Measurements from ENCODE around the gene YAP1.

YAP1 gene

GRCh38 chr11:102097186-102097585, 13.1 kb upstream of the YAP1 start:
- Histone ChIP-seq H3K9me3 (no peaks in the 10 kb centered on the region), H3K27ac (no peak overlapping the region), H3K4me3 (no peak overlapping the region), H3K27me3 (no peaks in the 10 kb centered on the region), H3K36me3 (no peaks in the 10 kb centered on the region), H3K4me1 (no peaks in the 10 kb centered on the region)
- intact Hi-C loops (cut with DNase I; ENCODE audit: low total_unique reads), result no loop called here
- no peak for DNase-seq
- TF ChIP-seq, protein P1, sequence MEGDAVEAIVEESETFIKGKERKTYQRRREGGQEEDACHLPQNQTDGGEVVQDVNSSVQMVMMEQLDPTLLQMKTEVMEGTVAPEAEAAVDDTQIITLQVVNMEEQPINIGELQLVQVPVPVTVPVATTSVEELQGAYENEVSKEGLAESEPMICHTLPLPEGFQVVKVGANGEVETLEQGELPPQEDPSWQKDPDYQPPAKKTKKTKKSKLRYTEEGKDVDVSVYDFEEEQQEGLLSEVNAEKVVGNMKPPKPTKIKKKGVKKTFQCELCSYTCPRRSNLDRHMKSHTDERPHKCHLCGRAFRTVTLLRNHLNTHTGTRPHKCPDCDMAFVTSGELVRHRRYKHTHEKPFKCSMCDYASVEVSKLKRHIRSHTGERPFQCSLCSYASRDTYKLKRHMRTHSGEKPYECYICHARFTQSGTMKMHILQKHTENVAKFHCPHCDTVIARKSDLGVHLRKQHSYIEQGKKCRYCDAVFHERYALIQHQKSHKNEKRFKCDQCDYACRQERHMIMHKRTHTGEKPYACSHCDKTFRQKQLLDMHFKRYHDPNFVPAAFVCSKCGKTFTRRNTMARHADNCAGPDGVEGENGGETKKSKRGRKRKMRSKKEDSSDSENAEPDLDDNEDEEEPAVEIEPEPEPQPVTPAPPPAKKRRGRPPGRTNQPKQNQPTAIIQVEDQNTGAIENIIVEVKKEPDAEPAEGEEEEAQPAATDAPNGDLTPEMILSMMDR (IDR thresholded peaks at IDR 0.05), result no peak

- intact Hi-C loops (cut with DNase I; ENCODE audit: low total_unique reads), result loop anchor here (10.0 kb wide), 2 partner anchors 45 to 125 kb away; no protein-coding TSS in a partner anchor
Observed at GRCh38 chr11:102099755-102100154, 10.5 kb upstream of the YAP1 start.

DNA sequence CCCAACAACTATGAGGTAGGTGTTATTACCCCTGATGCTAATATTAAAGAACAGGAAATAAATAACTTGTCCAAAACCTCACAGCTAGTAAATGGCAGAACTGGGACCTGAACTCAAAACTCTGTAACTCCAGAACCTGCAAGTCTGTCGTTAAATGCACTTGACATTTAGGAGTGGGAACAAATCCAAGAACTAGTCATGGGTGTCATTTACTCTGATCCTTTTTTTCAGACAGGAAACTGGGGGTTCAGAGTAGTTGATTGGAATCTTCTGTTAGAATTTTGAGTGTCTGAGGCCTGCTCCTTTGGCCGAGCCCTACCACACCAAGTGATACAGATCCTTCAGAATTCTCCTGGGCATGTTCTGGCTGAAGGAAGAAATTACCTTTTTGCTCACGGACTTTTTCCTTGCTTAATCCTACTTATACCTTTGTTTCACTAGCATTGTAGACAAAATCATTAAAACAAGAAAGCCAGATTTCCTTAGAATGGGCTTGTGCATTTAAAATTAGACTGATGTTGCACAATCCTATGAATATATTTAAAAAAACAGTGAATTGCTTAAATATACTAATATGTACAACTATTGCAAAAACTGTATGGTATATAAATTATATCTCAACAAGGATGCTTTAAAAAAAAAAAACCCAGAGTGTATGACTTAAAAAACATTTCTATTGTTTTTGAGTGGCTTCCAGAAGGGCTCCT, 1.4 kb upstream of the YAP1 start:
- Histone ChIP-seq H3K27ac (peak overlapping the region in 1 of 2 donors; percentile 95), H3K36me3 (peaks cover 0 to 4% (median 0%) of the 10 kb centered on the region in 3 donors), H3K4me1 (peaks cover 0 to 26% (median 13%) of the 10 kb centered on the region in 4 donors), H3K4me3 (peak overlapping the region in 1 of 2 donors; percentile 97), H3K27me3 (no peaks in the 10 kb centered on the region), H3K9me3 (no peaks in the 10 kb centered on the region)
- TF ChIP-seq, protein P1 (IDR thresholded peaks at IDR 0.05), result no peak
- DNase-seq, result no peak
- intact Hi-C loops (cut with DNase I; ENCODE audit: low total_unique reads), result loop anchor here (10.0 kb wide), 2 partner anchors 54 to 116 kb away; no protein-coding TSS in a partner anchor

More at GRCh38 chr11:102099755-102100154, 10.5 kb upstream of the YAP1 start:
- H3K4me1 ChIP-seq, result no peaks in the 10 kb centered on the region
- no peaks in the 10 kb centered on the region for H3K36me3 ChIP-seq
- H3K9me3 ChIP-seq, result no peaks in the 10 kb centered on the region
- H3K27ac ChIP-seq, result no peak overlapping the region
- TF ChIP-seq, protein P1 (IDR thresholded peaks at IDR 0.05), result no peak
- no peak overlapping the region for H3K4me3 ChIP-seq
- H3K27me3 ChIP-seq, result no peaks in the 10 kb centered on the region
- DNase-seq, result no peak

- peaks cover 0 to 4% (median 0%) of the 10 kb centered on the region in 3 donors for H3K36me3 ChIP-seq
- peaks cover 0 to 44% (median 19%) of the 10 kb centered on the region in 4 donors for H3K4me1 ChIP-seq
- H3K9me3 ChIP-seq, result no peaks in the 10 kb centered on the region
- H3K27me3 ChIP-seq, result no peaks in the 10 kb centered on the region
- H3K27ac ChIP-seq, result peak overlapping the region; percentile 95 to 100
- H3K4me3 ChIP-seq, result peak overlapping the region; percentile 86 to 97
- no peak for DNase-seq
- TF ChIP-seq, protein P1 (IDR thresholded peaks at IDR 0.05), result no peak
- intact Hi-C loops (cut with DNase I; ENCODE audit: low total_unique reads), result loop anchor here (10.0 kb wide), 1 partner anchor 64 kb away; no protein-coding TSS in a partner anchor
Observed at GRCh38 chr11:102110761-102111010, 439 bp downstream of the YAP1 start.

DNA sequence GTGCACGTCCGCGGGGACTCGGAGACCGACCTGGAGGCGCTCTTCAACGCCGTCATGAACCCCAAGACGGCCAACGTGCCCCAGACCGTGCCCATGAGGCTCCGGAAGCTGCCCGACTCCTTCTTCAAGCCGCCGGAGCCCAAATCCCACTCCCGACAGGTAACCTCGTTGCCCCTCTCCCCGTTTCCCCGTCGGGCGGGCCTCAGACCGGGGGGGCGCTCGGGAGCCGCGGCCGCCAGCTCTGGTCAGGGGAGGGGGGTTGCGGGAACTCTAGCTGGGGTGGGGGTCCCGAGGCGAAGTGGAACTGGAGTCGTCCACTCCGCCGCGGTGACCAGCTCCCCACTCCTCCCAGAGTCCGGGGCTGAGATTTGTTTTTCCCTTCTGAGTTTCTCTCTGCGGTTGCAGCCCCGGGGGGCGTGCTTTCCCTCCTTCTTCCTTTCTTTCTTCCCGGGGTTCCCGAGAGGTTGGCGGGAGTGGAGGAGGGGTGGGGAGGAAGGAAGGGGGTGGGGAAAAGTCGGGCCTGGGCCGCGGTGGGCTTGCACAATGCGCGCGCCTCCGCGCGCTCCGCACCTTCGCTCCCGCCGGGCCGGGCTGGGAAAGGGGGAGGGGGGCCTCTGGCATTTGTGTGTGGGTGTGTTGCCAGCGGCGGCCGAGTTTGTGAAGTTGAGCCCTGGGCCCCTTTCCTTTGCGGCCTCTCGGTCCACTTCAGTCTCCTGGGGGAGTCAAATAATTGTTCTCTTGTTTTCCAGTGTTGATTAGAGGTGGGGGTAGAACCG, 952 bp downstream of the YAP1 start:
- peak; percentile 58 to 85 for DNase-seq
- no peaks in the 10 kb centered on the region for H3K9me3 ChIP-seq
- peak overlapping the region; percentile 95 to 100 for H3K27ac ChIP-seq
- H3K4me1 ChIP-seq, result peaks cover 0 to 49% (median 25%) of the 10 kb centered on the region in 4 donors
- peaks cover 0 to 4% (median 0%) of the 10 kb centered on the region in 3 donors for H3K36me3 ChIP-seq
- H3K27me3 ChIP-seq, result no peaks in the 10 kb centered on the region
- TF ChIP-seq, protein P1 (IDR thresholded peaks at IDR 0.05), result peak in 1 of 2 experiments; percentile 7
- intact Hi-C loops (cut with DNase I; ENCODE audit: low total_unique reads), result loop anchor here (10.0 kb wide), 1 partner anchor 64 kb away; no protein-coding TSS in a partner anchor
- peak overlapping the region; percentile 86 to 97 for H3K4me3 ChIP-seq
